GM18505 (cell line): Measurements from ENCODE around the gene SEPTIN5.
"Not testable (repeated sequence)": the region's sequence is repeated elsewhere in the genome, so short reads cannot be mapped to it uniquely, and the experiment has no call there.

Experiments used
- ATAC-seq: cut with Tn5 transposase; IDR thresholded peaks from one replicate; pipeline ENCODE4 v1.9.1; 2021; ENCODE audit not compliant: unreplicated experiment
- POLR2A ChIP-seq: IDR thresholded peaks from 4 replicates; pipeline ENCODE4 v1.6.1; 2011; ENCODE audit warnings: borderline replicate concordance; ENCODE audit not compliant: insufficient read depth, insufficient read length; ENCODE audit errors: extremely low read depth

SEPTIN5 gene

DNA sequence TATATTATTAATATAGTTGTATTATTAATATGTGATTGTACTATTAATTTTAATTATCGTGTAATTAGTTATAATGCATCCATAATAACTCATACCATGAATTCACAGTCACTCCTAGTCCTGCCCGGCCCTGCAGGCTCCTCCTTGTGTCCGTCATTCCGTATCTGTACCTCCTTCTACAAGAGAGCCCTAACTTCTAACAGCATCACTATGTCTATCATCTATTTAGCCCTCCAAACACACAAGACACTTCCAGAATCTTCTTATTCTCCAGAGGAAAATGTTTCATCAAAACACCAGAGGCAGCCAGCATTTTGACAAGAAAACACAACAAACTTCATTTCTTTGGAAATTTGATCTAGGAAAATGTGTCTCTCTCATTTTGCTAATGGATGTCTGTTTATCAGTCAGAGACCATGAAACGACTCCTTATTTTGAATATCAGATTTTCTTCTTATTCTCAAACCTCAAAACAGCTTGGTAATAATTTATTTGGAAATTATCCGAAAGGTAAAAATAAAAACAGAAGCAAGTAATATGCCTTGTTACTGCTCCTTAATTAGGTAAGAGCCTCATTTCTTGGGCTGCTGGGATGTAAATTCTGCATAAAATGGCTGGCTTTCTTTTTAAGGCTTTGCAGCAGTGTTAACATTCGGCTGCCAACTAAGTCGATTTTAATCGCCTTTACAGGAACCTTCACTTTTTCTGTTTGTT lies 23.1 kb upstream of the SEPTIN5 start:
- TF ChIP-seq POLR2A, result no peak
- no peak for ATAC-seq

GRCh38 chr22:19691721-19692341 lies 22.5 kb upstream of the SEPTIN5 start:
- no peak for TF ChIP-seq POLR2A
- no peak for ATAC-seq

- no peak for ATAC-seq
- no peak for TF ChIP-seq POLR2A
These were observed 20.7 kb upstream of the SEPTIN5 start for GRCh38 chr22:19693581-19693980.

- ATAC-seq, result no peak
- no peak for TF ChIP-seq POLR2A
These were observed 20.2 kb upstream of the SEPTIN5 start for GRCh38 chr22:19693981-19694670.

DNA sequence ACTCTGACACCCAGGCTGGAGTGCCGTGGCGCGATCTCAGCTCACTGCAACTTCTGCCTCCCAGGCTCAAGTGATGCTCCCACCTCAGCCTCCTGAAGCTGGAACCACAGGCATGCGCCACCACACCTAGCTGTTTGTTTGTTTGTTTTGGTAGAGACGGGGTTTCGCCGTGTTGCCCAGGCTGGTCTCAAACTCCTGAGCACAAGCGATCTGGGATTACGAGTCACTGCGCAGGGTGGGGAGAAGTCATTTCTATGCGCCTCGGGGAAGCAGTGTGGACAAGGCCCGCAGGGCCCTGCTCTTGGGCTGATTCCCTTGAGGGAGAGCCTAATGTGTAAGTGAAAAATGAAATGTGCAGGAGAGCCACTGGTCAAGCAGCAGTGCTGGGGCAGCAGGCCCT lies 19.6 kb upstream of the SEPTIN5 start:
- TF ChIP-seq POLR2A, result no peak
- ATAC-seq, result no peak

DNA sequence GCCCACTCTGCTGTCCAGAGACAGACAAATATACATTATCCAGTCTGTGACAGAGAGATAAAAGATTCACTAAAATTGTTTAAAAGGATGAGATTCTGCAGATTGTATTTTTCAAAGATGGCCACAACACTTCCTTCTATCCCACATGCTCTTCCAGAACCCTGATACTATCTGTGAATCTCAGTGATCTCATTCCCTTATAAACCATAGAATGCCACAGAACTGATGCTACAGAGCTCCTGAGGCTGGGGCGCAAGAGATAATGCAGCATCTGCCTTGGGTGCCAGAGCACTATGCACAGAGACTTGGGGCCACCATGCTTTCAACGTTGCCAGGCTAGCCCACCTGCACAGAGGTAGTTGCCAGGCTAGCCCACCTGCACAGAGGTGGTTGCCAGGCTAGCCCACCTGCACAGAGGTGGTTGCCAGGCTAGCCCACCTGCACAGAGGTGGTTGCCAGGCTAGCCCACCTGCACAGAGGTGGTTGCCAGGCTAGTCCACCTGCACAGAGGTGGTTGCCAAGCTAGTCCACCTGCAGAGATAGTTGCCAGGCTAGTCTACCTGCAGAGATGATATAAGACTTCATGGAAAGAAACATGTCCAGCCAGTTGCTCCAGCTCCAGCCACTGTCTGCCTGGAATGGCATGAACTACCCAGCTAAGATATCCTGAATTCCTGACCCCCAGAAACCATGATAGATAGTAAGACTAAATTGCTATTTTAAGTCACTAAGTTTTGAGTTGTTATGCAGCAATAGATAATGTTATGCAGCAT lies 17.6 kb upstream of the SEPTIN5 start:
- TF ChIP-seq POLR2A, result no peak
- ATAC-seq, result no peak

GRCh38 chr22:19697871-19698270 lies 16.4 kb upstream of the SEPTIN5 start:
- not testable (repeated sequence) for ATAC-seq

GRCh38 chr22:19700790-19701419 lies 13.4 kb upstream of the SEPTIN5 start:
- no peak for TF ChIP-seq POLR2A
- ATAC-seq, result no peak

DNA sequence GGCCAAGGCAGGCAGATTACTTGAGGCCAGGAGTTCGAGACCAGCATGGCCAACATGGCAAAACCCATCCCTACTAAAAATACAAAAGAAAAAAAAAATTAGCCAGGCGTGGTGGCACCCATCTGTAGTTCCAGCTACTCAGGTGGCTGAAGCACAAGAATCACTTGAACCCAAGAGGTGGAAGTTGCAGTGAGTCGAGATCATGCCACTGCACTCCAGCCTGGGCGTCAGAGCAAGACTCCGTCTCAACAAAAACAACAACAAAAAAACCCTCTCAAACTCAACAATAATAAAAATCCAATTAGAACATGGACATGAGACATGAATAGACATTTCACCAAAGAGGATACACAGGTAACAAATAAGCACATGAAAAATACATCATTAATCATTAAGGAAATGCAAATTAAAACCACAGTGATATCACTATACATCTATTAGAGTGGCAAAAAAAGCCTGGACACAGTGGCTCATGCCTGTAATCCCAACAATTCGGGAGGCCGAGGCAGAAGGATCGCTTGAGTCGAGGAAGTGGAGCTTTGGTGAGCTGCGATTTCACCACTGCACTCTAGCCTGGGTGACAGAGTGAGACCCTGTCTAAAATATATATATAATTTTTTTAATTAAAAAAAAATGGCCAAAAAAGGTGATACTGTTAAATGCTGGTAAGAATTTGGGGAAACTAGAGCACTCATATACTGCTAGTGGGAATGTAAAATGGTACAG lies 12.7 kb upstream of the SEPTIN5 start:
- no peak for ATAC-seq
- TF ChIP-seq POLR2A, result no peak

DNA sequence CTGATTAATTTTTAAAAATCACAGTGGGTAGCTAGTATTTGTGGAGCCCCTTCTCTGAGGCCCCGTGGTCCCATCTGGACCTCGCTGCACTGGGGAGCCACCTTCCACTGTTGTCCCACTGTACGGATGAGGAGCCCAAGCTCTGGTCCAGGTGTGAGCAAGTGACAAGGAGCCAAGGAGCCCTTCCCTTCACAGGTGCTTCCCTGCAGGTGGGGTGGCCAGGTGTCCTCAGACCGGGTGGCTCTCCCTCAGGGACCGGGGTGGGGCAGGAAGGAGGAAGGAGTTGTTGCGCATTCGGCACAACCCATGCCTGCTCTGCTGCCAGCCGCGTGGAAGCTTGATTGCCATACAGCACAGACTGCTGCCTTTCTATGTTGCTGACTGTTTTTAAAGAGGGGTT lies 10.4 kb upstream of the SEPTIN5 start:
- ATAC-seq, result no peak
- TF ChIP-seq POLR2A, result no peak

DNA sequence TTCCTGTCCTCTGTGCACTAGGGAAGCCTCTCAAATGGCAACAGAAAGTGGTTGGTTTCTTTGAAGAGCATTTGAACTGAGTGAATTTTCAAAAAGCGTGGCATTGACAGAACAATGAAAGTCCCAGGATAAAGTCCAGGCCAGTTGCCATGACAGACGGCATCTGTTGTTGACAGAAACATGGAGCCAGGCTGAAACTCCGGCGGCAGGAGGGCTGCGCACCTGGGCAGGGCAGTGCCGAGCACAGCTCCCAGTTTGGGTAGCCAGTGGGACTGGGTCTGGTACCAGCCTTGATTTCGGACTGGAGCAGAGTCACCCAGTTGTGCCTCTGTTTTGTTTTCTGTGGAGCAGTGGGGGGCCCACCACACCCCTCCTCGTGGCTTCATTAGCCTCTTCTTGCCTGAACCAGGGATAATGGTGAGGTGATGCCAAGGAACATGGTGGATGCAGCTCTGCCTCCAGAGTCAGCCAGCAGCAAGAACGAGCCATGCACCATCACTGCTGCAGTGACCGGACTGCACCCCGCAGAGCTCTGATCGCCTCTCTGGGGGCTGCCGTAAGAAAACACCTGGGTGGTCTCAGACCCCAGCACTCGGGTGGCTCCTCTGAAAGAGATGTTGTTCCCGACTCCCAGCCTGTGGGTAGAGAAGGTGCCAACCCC lies 9.8 kb upstream of the SEPTIN5 start:
- ATAC-seq, result no peak
- TF ChIP-seq POLR2A, result no peak
